Thyroid gland (tissue), 4 donors: Measurements from ENCODE around the gene PRKAR2B.

Experiments
- CTCF ChIP-seq, 6 experiments: fragments of 200-600 bp in 3 of 6; fragments of 450-650 bp in 3 of 6; sonication (generic) in 3 of 6; IDR thresholded peaks; one replicate each; pipeline ENCODE4 v1.5.1; 2016 to 2019; ENCODE audit warnings: antibody characterized with exemption in 6 of 6, mild to moderate bottlenecking in 2 of 6, inconsistent platforms in 1 of 6, moderate library complexity in 1 of 6
- POLR2A ChIP-seq, 2 donors: fragments of 450-650 bp; IDR thresholded peaks; one replicate each; pipeline ENCODE4 v1.6.1; 2017; ENCODE audit warnings: antibody characterized with exemption in 2 of 2, mild to moderate bottlenecking in 2 of 2, moderate library complexity in 1 of 2

- TF ChIP-seq CTCF (IDR thresholded peaks at IDR 0.05) (no peak), POLR2A (IDR thresholded peaks at IDR 0.05) (no peak)
Measured at GRCh38 chr7:107069457-107069856, 25.0 kb downstream of the PRKAR2B start.
